Measurements from ENCODE around the gene EFCAB10. TPM values are rescaled to one million over a fixed set of nuclear protein-coding genes. Genes with fewer than 3 reads are reported as not detected.

Gene EFCAB10, protein sequence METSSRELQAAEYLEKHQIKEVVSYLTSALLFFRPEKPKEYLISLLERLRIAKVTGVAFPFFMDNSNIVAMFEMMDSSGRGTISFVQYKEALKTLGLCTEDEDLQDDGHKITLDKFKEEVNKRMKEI
- total RNA-seq (ENCODE audit: unreplicated experiment): not detected
- long read RNA-seq: 0 reads

GRCh38 chr7:105581066-105581811 lies at the start of gene EFCAB10:
Gene EFCAB10 (minus strand): TSS chr7:105581493. CDS start chr7:105581463, 30 bp downstream.
- H3K36me3 Mint-ChIP-seq (ENCODE audit: unreplicated experiment): peaks cover 4% of the 10 kb centered on the region
- no peaks in the 10 kb centered on the region for H3K4me1 Mint-ChIP-seq (ENCODE audit: low read depth, unreplicated experiment)
- no peaks in the 10 kb centered on the region for H3K9me3 Mint-ChIP-seq (ENCODE audit: unreplicated experiment)
- H3K4me3 Mint-ChIP-seq (ENCODE audit: unreplicated experiment): peak within 1 kb of the TSS; percentile 93
- H3K27ac Mint-ChIP-seq (ENCODE audit: unreplicated experiment): peak within 1 kb of the TSS; percentile 48
- H3K27me3 Mint-ChIP-seq (ENCODE audit: unreplicated experiment): peaks cover 2% of the 10 kb centered on the region
- DNase-seq: peak; percentile 96
- no peak for TF ChIP-seq CTCF (IDR thresholded peaks at IDR 0.05; ENCODE audit: partially characterized antibody, unreplicated experiment)

DNA sequence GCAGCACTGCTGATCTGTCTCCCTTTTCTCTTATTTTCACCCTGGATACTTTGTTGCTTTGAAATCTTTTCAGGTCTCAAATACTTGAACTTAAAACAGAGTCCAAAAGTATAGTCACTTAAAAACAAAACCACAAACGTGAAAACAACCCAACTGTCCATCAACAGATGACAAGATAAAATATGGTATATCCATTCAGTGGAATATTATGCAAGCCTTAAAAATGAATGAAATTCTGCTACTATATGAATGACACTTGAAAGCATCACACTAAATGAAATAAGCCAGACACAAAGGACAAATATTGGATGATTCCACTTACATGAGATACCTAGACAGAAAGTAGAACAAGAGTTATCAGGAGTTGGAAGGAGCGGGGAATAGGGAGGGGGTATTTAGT lies 44.7 kb upstream of the EFCAB10 start:
- peaks cover 5% of the 10 kb centered on the region for H3K4me1 Mint-ChIP-seq (ENCODE audit: low read depth, unreplicated experiment)
- H3K4me3 Mint-ChIP-seq (ENCODE audit: unreplicated experiment): no peak overlapping the region
- H3K27me3 Mint-ChIP-seq (ENCODE audit: unreplicated experiment): peaks cover 3% of the 10 kb centered on the region
- peaks cover 16% of the 10 kb centered on the region for H3K36me3 Mint-ChIP-seq (ENCODE audit: unreplicated experiment)
- H3K27ac Mint-ChIP-seq (ENCODE audit: unreplicated experiment): no peak overlapping the region
- no peak for DNase-seq
- no peak for TF ChIP-seq CTCF (IDR thresholded peaks at IDR 0.05; ENCODE audit: partially characterized antibody, unreplicated experiment)
- peaks cover 3% of the 10 kb centered on the region for H3K9me3 Mint-ChIP-seq (ENCODE audit: unreplicated experiment)

- peaks cover 5% of the 10 kb centered on the region for H3K4me1 Mint-ChIP-seq (ENCODE audit: low read depth, unreplicated experiment)
- no peak for DNase-seq
- no peak overlapping the region for H3K27ac Mint-ChIP-seq (ENCODE audit: unreplicated experiment)
- H3K36me3 Mint-ChIP-seq (ENCODE audit: unreplicated experiment): peaks cover 16% of the 10 kb centered on the region
- H3K27me3 Mint-ChIP-seq (ENCODE audit: unreplicated experiment): peaks cover 3% of the 10 kb centered on the region
- peaks cover 3% of the 10 kb centered on the region for H3K9me3 Mint-ChIP-seq (ENCODE audit: unreplicated experiment)
- TF ChIP-seq CTCF (IDR thresholded peaks at IDR 0.05; ENCODE audit: partially characterized antibody, unreplicated experiment): no peak
- H3K4me3 Mint-ChIP-seq (ENCODE audit: unreplicated experiment): no peak overlapping the region
These were observed 42.6 kb upstream of the EFCAB10 start for GRCh38 chr7:105623906-105624305.

DNA sequence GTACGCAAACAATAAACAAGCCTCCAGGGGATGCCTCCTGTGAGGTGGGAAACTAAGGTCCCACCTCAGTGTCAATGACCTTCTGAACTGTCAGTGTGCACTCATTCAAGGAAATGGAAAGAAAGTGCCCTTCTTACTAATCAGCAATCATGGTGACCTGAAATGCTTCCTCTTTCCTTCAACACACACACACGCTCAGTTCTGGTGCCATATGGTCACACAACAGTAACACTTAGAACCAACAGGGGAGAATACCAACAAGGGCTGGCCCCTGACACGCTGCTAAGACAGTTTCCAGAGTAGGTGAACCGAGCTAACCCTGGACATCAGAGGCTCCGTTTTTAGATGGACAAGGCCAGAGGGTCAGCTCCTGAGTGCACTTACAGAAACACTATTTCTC lies 42.1 kb upstream of the EFCAB10 start:
- Mint-ChIP-seq H3K36me3 (ENCODE audit: unreplicated experiment) (peaks cover 16% of the 10 kb centered on the region), H3K4me3 (ENCODE audit: unreplicated experiment) (no peak overlapping the region)
- TF ChIP-seq CTCF (IDR thresholded peaks at IDR 0.05; ENCODE audit: partially characterized antibody, unreplicated experiment): no peak

GRCh38 chr7:105622106-105622731 lies 40.9 kb upstream of the EFCAB10 start:
- no peak for DNase-seq
- peaks cover 16% of the 10 kb centered on the region for H3K36me3 Mint-ChIP-seq (ENCODE audit: unreplicated experiment)
- H3K27me3 Mint-ChIP-seq (ENCODE audit: unreplicated experiment): peaks cover 3% of the 10 kb centered on the region
- H3K4me1 Mint-ChIP-seq (ENCODE audit: low read depth, unreplicated experiment): peaks cover 5% of the 10 kb centered on the region
- no peak for TF ChIP-seq CTCF (IDR thresholded peaks at IDR 0.05; ENCODE audit: partially characterized antibody, unreplicated experiment)
- H3K4me3 Mint-ChIP-seq (ENCODE audit: unreplicated experiment): no peak overlapping the region
- no peak overlapping the region for H3K27ac Mint-ChIP-seq (ENCODE audit: unreplicated experiment)
- peaks cover 3% of the 10 kb centered on the region for H3K9me3 Mint-ChIP-seq (ENCODE audit: unreplicated experiment)

More for the DNA sequence above, 42.1 kb upstream of the EFCAB10 start:
- H3K9me3 Mint-ChIP-seq (ENCODE audit: unreplicated experiment): peaks cover 3% of the 10 kb centered on the region
- peaks cover 5% of the 10 kb centered on the region for H3K4me1 Mint-ChIP-seq (ENCODE audit: low read depth, unreplicated experiment)
- DNase-seq: no peak
- H3K27me3 Mint-ChIP-seq (ENCODE audit: unreplicated experiment): peaks cover 3% of the 10 kb centered on the region
- no peak overlapping the region for H3K27ac Mint-ChIP-seq (ENCODE audit: unreplicated experiment)
